Measurements from ENCODE around the gene TMEM176B.

- TF ChIP-seq CTCF (IDR thresholded peaks at IDR 0.05) = no peak
- TF ChIP-seq REST (IDR thresholded peaks at IDR 0.05; ENCODE audit: insufficient read depth in 1 of 2, low read depth in 2 of 2, low read length in 1 of 2) = no peak
- no peak for TF ChIP-seq POLR2AphosphoS5 (IDR thresholded peaks at IDR 0.05; ENCODE audit: low read depth, low read length)
- no peak for TF ChIP-seq SIN3A (IDR thresholded peaks at IDR 0.05; ENCODE audit: borderline replicate concordance, insufficient read depth, low read depth, low read length)
- no peak for TF ChIP-seq TCF7L2 (IDR thresholded peaks at IDR 0.05; ENCODE audit: low read depth, low read length)
These were observed 38.9 kb upstream of the TMEM176B start for GRCh38 chr7:150838965-150839650.
